ENCODE data around the gene EBNA1BP2.

DNA sequence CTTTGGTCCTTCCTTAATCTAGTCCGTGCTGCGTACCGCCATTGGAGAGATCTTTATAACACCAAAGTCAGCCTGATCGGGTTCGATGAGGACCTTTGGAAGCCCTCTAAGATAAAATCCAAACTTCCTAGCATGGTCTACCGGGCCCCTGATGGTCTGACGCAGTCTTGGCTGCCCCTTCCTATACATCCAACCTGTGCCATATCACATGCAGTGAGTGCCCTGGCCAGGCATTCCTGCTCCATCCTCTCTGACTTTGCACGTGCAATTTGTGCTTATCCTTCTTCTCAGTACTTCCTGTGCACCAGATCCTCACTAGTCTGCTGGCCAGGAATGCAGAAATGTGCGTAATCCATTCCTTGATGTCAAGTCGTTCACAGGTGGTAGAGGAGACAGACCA is 45.7 kb upstream of the EBNA1BP2 start:
- no peak for TF ChIP-seq CTCF (IDR thresholded peaks at IDR 0.05)
- TF ChIP-seq POLR2A (IDR thresholded peaks at IDR 0.05), result no peak

Data from body of pancreas (tissue), 4 donors.